KMS-11 (cell line): ENCODE results near the gene HDC.

Experiments used
- H2AFZ ChIP-seq: fragments of 200-600 bp; sonication (generic); 2 replicates; pipeline ENCODE4 v1.6.1; 2016; ENCODE audit warnings: antibody characterized with exemption, mixed run types, low read depth
- H3K27ac ChIP-seq: fragments of 200-600 bp; sonication (generic); 2 replicates; pipeline ENCODE4 v1.6.1; 2016; ENCODE audit warnings: mild to moderate bottlenecking, mixed run types
- H3K27me3 ChIP-seq: fragments of 200-600 bp; sonication (generic); 2 replicates; pipeline ENCODE4 v1.6.1; 2017; ENCODE audit warnings: mild to moderate bottlenecking, low read depth, mixed run types, moderate library complexity; ENCODE audit not compliant: insufficient read depth
- H3K36me3 ChIP-seq: fragments of 200-600 bp; sonication (generic); 2 replicates; pipeline ENCODE4 v1.6.1; 2017; ENCODE audit warnings: mild to moderate bottlenecking, mixed run types; ENCODE audit not compliant: insufficient read depth
- H3K4me1 ChIP-seq: fragments of 200-600 bp; sonication (generic); 2 replicates; pipeline ENCODE4 v1.6.1; 2016; ENCODE audit warnings: mild to moderate bottlenecking, low read depth, mixed run types; ENCODE audit not compliant: poor library complexity, severe bottlenecking
- H3K4me2 ChIP-seq: fragments of 200-600 bp; sonication (generic); 2 replicates; pipeline ENCODE4 v1.7.0; 2016; ENCODE audit warnings: mild to moderate bottlenecking, mixed run types
- H3K4me3 ChIP-seq: fragments of 200-600 bp; sonication (generic); IDR thresholded peaks from 2 replicates; pipeline ENCODE4 v1.6.1; 2017; ENCODE audit warnings: low read depth, low read length, mixed read lengths; ENCODE audit not compliant: insufficient read depth
- H3K79me2 ChIP-seq: fragments of 200-600 bp; sonication (generic); 2 replicates; pipeline ENCODE4 v1.6.1; 2016; ENCODE audit warnings: low read depth, mixed run types; ENCODE audit not compliant: insufficient read depth
- H3K9ac ChIP-seq: fragments of 200-600 bp; sonication (generic); 2 replicates; pipeline ENCODE4 v1.6.1; 2016; ENCODE audit warnings: mild to moderate bottlenecking, mixed run types
- H4K20me1 ChIP-seq: fragments of 200-600 bp; sonication (generic); 2 replicates; pipeline ENCODE4 v1.6.1; 2016; ENCODE audit warnings: mild to moderate bottlenecking, mixed run types; ENCODE audit not compliant: insufficient read depth
- CTCF ChIP-seq: fragments of 200-600 bp; sonication (generic); conservative IDR thresholded peaks from 2 replicates; pipeline ENCODE4 v1.6.1; 2017; ENCODE audit warnings: low read depth, mild to moderate bottlenecking, antibody characterized with exemption, low read length, moderate library complexity, mixed read lengths

HDC gene

GRCh38 chr15:50229336-50229735, 36.2 kb downstream of the HDC start:
- Histone ChIP-seq H3K27ac (no peak overlapping the region), H3K4me1 (no peaks in the 10 kb centered on the region), H3K36me3 (no peaks in the 10 kb centered on the region), H3K4me2 (no peak overlapping the region), H3K4me3 (no peak overlapping the region), H4K20me1 (no peaks in the 10 kb centered on the region), H3K27me3 (no peaks in the 10 kb centered on the region), H3K79me2 (no peaks in the 10 kb centered on the region), H3K9ac (no peak overlapping the region), H2AFZ (no peak overlapping the region)
- no peak for TF ChIP-seq CTCF

GRCh38 chr15:50228866-50229265, 36.7 kb downstream of the HDC start:
- Histone ChIP-seq H3K4me1 (no peaks in the 10 kb centered on the region), H3K27ac (no peak overlapping the region), H3K36me3 (no peaks in the 10 kb centered on the region), H4K20me1 (no peaks in the 10 kb centered on the region), H2AFZ (no peak overlapping the region), H3K4me3 (no peak overlapping the region), H3K9ac (no peak overlapping the region), H3K79me2 (no peaks in the 10 kb centered on the region), H3K4me2 (no peak overlapping the region), H3K27me3 (no peaks in the 10 kb centered on the region)
- TF ChIP-seq CTCF = no peak

GRCh38 chr15:50227076-50227475, 38.5 kb downstream of the HDC start:
- H3K27ac ChIP-seq = no peak overlapping the region
- no peak overlapping the region for H2AFZ ChIP-seq
- H4K20me1 ChIP-seq = no peaks in the 10 kb centered on the region
- no peaks in the 10 kb centered on the region for H3K4me1 ChIP-seq
- no peaks in the 10 kb centered on the region for H3K27me3 ChIP-seq
- H3K9ac ChIP-seq = no peak overlapping the region
- H3K4me3 ChIP-seq = no peak overlapping the region
- H3K36me3 ChIP-seq = no peaks in the 10 kb centered on the region
- no peak for TF ChIP-seq CTCF
- H3K79me2 ChIP-seq = no peaks in the 10 kb centered on the region
- no peak overlapping the region for H3K4me2 ChIP-seq

- H3K9ac ChIP-seq = no peak overlapping the region
Observed at GRCh38 chr15:50225938-50226337, 39.6 kb downstream of the HDC start.

More at GRCh38 chr15:50225938-50226337, 39.6 kb downstream of the HDC start:
- H4K20me1 ChIP-seq = no peaks in the 10 kb centered on the region
- H3K27me3 ChIP-seq = no peaks in the 10 kb centered on the region
- H3K27ac ChIP-seq = no peak overlapping the region
- H3K4me1 ChIP-seq = no peaks in the 10 kb centered on the region
- no peak overlapping the region for H3K4me3 ChIP-seq
- no peaks in the 10 kb centered on the region for H3K36me3 ChIP-seq
- no peak overlapping the region for H3K4me2 ChIP-seq
- TF ChIP-seq CTCF = no peak
- H2AFZ ChIP-seq = no peak overlapping the region
- H3K79me2 ChIP-seq = no peaks in the 10 kb centered on the region
